GM12873 (cell line): Measurements from ENCODE around the gene CETN2.

Experiments used
- TF ChIP-seq, protein P1 (sequence below): IDR thresholded peaks from 2 replicates; pipeline ENCODE4 v1.5.1; 2012; ENCODE audit warnings: low read depth, mild to moderate bottlenecking, moderate library complexity, low read length, control low read depth; ENCODE audit not compliant: insufficient read depth; ENCODE audit errors: missing control alignments

The CETN2 gene

DNA sequence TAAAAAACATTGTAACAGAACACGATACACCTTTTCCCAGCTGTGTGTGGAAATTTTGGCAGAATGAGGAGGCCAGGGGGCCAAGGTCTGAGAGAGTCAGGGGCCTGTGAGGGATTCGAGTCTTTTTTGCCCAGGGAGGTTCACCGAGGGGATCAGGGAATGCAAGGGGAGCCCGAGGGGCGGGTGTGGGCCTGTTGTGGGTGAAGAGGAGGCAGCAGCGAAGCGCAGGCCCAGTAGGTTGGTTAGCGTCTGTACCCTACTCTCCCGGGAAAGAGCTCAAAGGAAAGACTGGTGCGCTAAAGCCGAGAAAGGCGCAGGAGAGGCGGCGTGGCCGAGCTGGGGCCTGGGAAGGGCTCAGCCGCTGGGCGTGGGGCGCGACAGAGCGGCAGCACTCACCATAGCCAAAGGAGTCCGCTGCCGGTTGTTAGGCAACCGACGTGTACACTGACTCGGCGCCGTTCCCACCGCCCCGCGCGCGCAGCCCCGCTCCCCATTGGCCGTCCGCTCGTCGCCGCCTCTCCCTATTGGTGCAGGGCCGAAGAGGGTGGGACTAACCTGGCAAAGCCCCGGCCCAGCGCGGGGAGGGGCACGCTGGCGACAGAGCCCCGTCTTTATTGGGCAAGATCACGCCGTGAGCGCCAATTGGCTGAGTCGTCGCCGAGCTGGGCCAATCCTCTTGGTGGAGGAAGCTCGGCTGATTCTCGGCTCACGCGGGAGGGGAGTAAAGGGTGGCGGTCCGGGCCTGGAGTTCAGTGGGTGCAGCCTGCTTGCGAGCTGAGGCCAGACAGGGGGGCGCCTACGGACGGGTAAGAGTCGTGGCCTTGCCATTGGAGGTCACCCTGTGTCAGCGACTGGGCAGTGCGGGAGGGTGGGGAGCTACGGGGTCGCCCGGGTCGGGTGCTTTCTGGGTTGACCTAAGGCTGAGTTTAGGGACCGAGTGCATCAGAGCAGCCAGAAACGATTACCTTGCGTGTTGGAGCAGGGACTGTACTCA, at the start of gene CETN2, which contains the start of gene NSDHL:
CETN2 (minus strand) TSS at position 446 of the 994 bp plus-strand sequence; CDS start at position 399, 47 bp downstream.
NSDHL (plus strand) TSS at position 752 of the 994 bp plus-strand sequence. CDS start 15,262 bp downstream, outside the sequence.
- TF ChIP-seq, protein P1, sequence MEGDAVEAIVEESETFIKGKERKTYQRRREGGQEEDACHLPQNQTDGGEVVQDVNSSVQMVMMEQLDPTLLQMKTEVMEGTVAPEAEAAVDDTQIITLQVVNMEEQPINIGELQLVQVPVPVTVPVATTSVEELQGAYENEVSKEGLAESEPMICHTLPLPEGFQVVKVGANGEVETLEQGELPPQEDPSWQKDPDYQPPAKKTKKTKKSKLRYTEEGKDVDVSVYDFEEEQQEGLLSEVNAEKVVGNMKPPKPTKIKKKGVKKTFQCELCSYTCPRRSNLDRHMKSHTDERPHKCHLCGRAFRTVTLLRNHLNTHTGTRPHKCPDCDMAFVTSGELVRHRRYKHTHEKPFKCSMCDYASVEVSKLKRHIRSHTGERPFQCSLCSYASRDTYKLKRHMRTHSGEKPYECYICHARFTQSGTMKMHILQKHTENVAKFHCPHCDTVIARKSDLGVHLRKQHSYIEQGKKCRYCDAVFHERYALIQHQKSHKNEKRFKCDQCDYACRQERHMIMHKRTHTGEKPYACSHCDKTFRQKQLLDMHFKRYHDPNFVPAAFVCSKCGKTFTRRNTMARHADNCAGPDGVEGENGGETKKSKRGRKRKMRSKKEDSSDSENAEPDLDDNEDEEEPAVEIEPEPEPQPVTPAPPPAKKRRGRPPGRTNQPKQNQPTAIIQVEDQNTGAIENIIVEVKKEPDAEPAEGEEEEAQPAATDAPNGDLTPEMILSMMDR = no peak

DNA sequence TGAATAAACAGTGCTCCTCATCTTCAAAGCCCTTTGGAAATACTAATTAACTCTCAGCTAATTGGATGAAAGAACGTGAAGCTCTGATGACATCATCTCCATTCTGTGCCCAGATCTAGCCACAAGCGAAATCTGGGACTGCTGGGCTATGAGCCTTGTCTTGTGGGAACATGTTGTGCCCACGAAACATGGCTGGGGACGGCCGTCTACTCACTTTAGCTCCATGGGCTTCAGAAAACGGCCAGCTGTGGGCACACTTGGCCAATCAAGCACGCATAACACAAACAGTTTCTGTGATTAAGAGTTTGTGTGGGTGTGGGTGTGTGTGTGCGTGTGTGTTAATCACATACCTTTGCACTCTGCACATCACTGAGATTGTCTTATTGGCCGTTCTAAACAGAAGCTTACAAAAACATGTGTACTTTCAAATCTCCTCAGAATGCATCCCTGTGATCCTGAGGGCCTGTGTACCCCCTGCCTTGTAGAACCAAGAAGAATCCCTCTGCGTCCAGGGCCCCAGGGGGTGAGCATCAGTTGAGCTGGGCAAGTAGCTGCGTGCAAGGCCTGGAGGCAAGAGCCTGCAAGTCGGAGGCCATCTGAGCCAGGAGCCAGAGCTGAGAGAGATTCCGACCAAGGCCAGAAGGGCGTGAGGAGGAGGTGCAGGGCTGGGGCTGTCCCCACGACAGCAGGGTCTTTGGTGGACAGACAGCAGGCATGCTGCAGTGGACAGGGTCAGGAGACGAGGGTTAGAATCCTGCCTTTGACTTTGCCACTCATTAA, 48.6 kb upstream of the CETN2 start:
- TF ChIP-seq, protein P1 = no peak

GRCh38 chrX:152876931-152877840, 46.6 kb upstream of the CETN2 start:
- TF ChIP-seq, protein P1 = no peak

DNA sequence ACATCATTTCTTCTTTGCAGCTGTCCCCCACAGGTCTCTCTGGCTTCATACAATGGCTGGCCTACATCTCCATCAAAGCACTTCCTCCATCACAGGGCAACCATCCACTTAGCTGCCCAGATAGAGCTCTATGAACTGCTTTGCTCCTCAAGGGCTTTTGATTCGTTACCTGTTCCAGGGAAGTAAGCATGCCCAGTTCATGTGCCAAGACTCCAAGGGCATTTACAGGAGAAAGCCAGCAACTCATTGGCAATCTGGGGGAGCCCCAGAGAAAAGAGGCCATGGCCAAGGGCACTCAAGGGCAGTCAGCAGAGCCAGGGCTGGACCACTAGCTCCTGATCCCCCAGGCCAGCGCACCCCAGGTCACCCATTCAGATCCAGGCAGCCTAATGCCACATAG, 42.8 kb upstream of the CETN2 start:
- TF ChIP-seq, protein P1 = no peak

GRCh38 chrX:152872522-152872921, 42.0 kb upstream of the CETN2 start:
- TF ChIP-seq, protein P1 = no peak

GRCh38 chrX:152871260-152871659, 40.7 kb upstream of the CETN2 start:
- TF ChIP-seq, protein P1 = no peak
